T-cell (primary cell): Measurements from ENCODE around the gene TEP1. TPM values are rescaled to one million over a fixed set of nuclear protein-coding genes. Genes with fewer than 3 reads are reported as not detected.
"Not testable (repeated sequence)": the region's sequence is repeated elsewhere in the genome, so short reads cannot be mapped to it uniquely, and the experiment has no call there.

Source experiments
- ATAC-seq, 4 experiments: fragments of 200-7000 bp in 3 of 4; fragments of 150-1000 bp in 1 of 4; cut with Tn5 transposase; replicated peaks in 1 of 4; 1 replicate in 3 of 4; 2 replicates in 1 of 4; pipeline ENCODE4 v1.10.0; 2021; ENCODE audit warnings: moderate library complexity in 3 of 4, mild to moderate bottlenecking in 2 of 4, moderate number of reproducible peaks in 1 of 4
- CTCF ChIA-PET, 2 donors: fragments of 300-600 bp; sonication (Branson Sonifier 250); formaldehyde crosslinking; loops; one replicate each; lab custom pipeline; 2022; ENCODE audit warnings: antibody characterized with exemption in 2 of 2; lab: Charles Lee
- POLR2A ChIA-PET, 2 donors: fragments of 300-600 bp; sonication (Branson Sonifier 250); formaldehyde crosslinking; loops; one replicate each; lab custom pipeline; 2022; ENCODE audit warnings: antibody characterized with exemption in 2 of 2; lab: Charles Lee
- DNase-seq, 35 experiments: peaks; one replicate each; pipeline versions ENCODE4 v3.0.0 to v3.0.0-alpha.2; 2013 to 2023
- H3K27ac ChIP-seq: one replicate; pipeline ENCODE4 v1.5.1; 2013; ENCODE audit warnings: low read length
- H3K27me3 ChIP-seq, 2 experiments: replicated peaks in 1 of 2; 1 replicate in 1 of 2; 2 replicates in 1 of 2; pipeline versions ENCODE4 v1.6.1 to v1.7.0; 2013; ENCODE audit warnings: low read length in 1 of 2, mixed read lengths in 1 of 2; ENCODE audit not compliant: control insufficient read depth in 2 of 2, insufficient read depth in 2 of 2; ENCODE audit errors: extremely low read depth in 1 of 2
- H3K36me3 ChIP-seq, 2 donors: 1 replicate in 1 of 2; 2 replicates in 1 of 2; pipeline versions ENCODE4 v1.6.1 to v1.7.0; 2013; ENCODE audit warnings: low read length in 1 of 2; ENCODE audit not compliant: control insufficient read depth in 2 of 2, insufficient read depth in 1 of 2; ENCODE audit errors: extremely low read depth in 1 of 2
- H3K4me1 ChIP-seq, 2 experiments: 1 replicate in 1 of 2; 2 replicates in 1 of 2; pipeline versions ENCODE4 v1.6.1 to v1.7.0; 2013; ENCODE audit warnings: low read length in 2 of 2, mixed read lengths in 1 of 2; ENCODE audit not compliant: insufficient read depth in 2 of 2, control insufficient read depth in 1 of 2; ENCODE audit errors: extremely low read depth in 1 of 2
- H3K4me3 ChIP-seq, 2 donors: 1 replicate in 1 of 2; 2 replicates in 1 of 2; pipeline versions ENCODE4 v1.5.1 to v1.7.0; 2013; ENCODE audit warnings: mild to moderate bottlenecking in 2 of 2, low read length in 1 of 2, moderate library complexity in 1 of 2; ENCODE audit not compliant: control insufficient read depth in 1 of 2; ENCODE audit errors: extremely low read depth in 1 of 2
- H3K9me3 ChIP-seq: 2 replicates; pipeline ENCODE4 v1.7.0; 2013
- H3K27ac Mint-ChIP-seq, 2 donors: one replicate each; pipeline ENCODE4 v1.8.0; 2020 to 2021; ENCODE audit warnings: mild to moderate bottlenecking in 2 of 2, mixed read lengths in 2 of 2
- H3K27me3 Mint-ChIP-seq, 2 donors: one replicate each; pipeline ENCODE4 v1.8.0; 2021 to 2022; ENCODE audit warnings: mixed read lengths in 2 of 2
- H3K36me3 Mint-ChIP-seq: one replicate; pipeline ENCODE4 v1.8.0; 2021; ENCODE audit warnings: mixed read lengths
- H3K4me1 Mint-ChIP-seq, 3 donors: one replicate each; pipeline ENCODE4 v1.8.0; 2020 to 2022; ENCODE audit warnings: mixed read lengths in 3 of 3, mild to moderate bottlenecking in 1 of 3
- H3K4me3 Mint-ChIP-seq, 3 donors: one replicate each; pipeline ENCODE4 v1.8.0; 2020 to 2022; ENCODE audit warnings: mild to moderate bottlenecking in 3 of 3, mixed read lengths in 3 of 3, moderate library complexity in 3 of 3
- H3K9me3 Mint-ChIP-seq, 3 donors: one replicate each; pipeline ENCODE4 v1.8.0; 2020 to 2022; ENCODE audit warnings: mixed read lengths in 3 of 3
- WGBS: methylation state at CpG from one replicate; pipeline ENCODE4 v1.1.5; 2013; ENCODE audit warnings: missing lambda C conversion rate; ENCODE audit not compliant: insufficient coverage; 5-methylcytosine and 5-hydroxymethylcytosine counted together
- total RNA-seq, 35 experiments: library from RNA in 6 of 35; stranded (reverse) in 6 of 35; fragments of 120-200 nt in 1 of 35; gene quantifications; one replicate each; pipeline versions ENCODE4 v1.2.1 to v1.2.4 and lab custom pipeline; 2013 to 2026

Gene TEP1
- total RNA-seq, 5 donors from 2014 or later (not counting 1 experiment from before 2014, with no cell fraction given) = 38.5 to 71.5 (median 65.5) TPM

DNA sequence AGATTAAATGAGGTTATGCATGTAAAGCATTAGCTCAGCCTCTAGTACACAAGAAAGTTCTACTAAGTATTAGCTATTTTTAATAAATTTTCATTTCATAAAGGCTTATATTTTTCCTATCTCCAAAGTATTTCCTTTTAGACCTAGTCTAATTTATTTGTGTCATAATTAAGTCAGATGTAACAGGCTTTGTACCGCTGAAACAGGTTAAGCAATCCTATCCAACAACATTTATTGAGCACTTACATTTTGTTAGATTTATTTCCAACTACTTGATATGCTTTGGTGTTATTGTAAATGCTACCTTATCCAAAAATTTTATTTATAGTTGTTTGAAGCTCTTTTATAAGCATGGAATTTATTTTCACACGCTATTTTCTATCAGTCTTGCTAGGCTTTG is 71.7 kb downstream of the TEP1 start:
- Mint-ChIP-seq H3K4me1 (peaks cover 14 to 29% (median 17%) of the 10 kb centered on the region in 3 donors), H3K4me3 (peak overlapping the region; percentile 92 to 94 (median 93)), H3K9me3 (no peaks in the 10 kb centered on the region), H3K27me3 (no peaks in the 10 kb centered on the region), H3K27ac (peak overlapping the region in 1 of 2 donors; percentile 96), H3K36me3 (peaks cover 8% of the 10 kb centered on the region)
- no peak overlapping the region for H3K4me3 ChIP-seq
- CTCF ChIA-PET = interaction anchor here (0.8 to 6.9 kb wide), 5 partner anchors 12 to 673 kb away, joined by 3 to 159 read pairs (median 8); partner anchors contain the start of gene CCNB1IP1 (in 1 of the 2)
- H3K27me3 ChIP-seq = peaks cover 0 to 4% of the 10 kb centered on the region in 2 experiments
- no peak overlapping the region for H3K27ac ChIP-seq
- DNase-seq (no peak), ATAC-seq (no peak)
- POLR2A ChIA-PET = interaction anchor here (0.6 to 3.6 kb wide), 6 partner anchors 9 to 619 kb away, joined by 3 to 64 read pairs (median 5); partner anchors contain the start of genes CCNB1IP1 (in 2 of the 2), APEX1 (in 1 of the 2) and OSGEP (in 1 of the 2)
- peaks cover 6 to 7% of the 10 kb centered on the region in 2 experiments for H3K4me1 ChIP-seq
- H3K9me3 ChIP-seq = no peaks in the 10 kb centered on the region
- no CpG with 5 or more reads among the region's 2 CpGs for WGBS
- no peaks in the 10 kb centered on the region for H3K36me3 ChIP-seq

DNA sequence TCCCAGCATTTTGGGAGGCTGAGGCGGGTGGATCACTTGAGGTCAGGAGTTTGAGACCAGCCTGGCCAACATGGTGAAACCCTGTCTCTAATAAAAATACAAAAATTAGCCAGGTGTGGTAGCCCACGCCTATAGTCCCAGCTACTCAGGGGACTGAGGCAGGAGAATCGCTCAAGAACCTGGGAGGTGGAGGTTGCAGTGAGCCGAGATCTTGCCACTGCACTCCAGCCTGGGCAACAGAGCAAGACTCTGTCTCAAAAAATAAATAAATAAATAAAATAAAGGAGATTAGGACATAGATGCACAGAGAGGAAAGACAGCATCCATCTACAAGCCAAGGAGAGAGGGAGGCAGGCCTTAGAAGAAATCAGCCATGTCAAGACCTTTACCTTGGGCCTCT is 72.3 kb downstream of the TEP1 start:
- ATAC-seq, H3K27ac Mint-ChIP-seq, H3K27me3 Mint-ChIP-seq, H3K27ac ChIP-seq, H3K4me3 Mint-ChIP-seq, H3K9me3 Mint-ChIP-seq, H3K4me1 ChIP-seq, H3K36me3 ChIP-seq, H3K36me3 Mint-ChIP-seq, H3K9me3 ChIP-seq, DNase-seq, H3K27me3 ChIP-seq, H3K4me3 ChIP-seq: not testable (repeated sequence)
- H3K4me1 Mint-ChIP-seq = peaks cover 14 to 29% (median 17%) of the 10 kb centered on the region in 3 donors
- ChIA-PET POLR2A (interaction anchor here (1.7 to 3.6 kb wide), 3 partner anchors 8 to 14 kb away, joined by 5 to 64 read pairs (median 19); partner anchors contain the start of gene CCNB1IP1 (in 2 of the 2)), CTCF (interaction anchor here (1.0 to 6.9 kb wide), 4 partner anchors 12 to 342 kb away, joined by 3 to 159 read pairs (median 22); partner anchors contain the start of gene CCNB1IP1 (in 1 of the 2))
- no CpG with 5 or more reads among the region's 4 CpGs for WGBS

DNA sequence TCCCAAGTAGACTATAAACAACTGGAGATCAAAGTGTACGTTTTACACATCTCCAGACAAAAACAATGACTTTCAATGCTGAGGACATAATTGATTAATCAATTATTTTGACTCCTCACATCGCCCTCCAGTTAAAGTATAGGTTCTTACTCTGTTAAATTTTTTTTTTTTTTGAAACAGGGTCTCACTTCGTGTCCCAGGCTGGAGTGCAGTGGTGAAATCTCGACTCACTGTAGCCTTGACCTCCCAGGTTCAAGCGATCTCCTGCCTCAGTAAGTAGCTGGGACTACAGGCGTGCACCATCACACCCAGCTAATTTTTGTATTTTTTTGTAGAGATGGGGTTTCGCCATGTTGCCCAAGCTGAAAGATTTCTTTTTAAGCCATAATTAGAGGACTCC is 79.3 kb downstream of the TEP1 start:
- H3K27ac ChIP-seq = no peak overlapping the region
- peaks cover 7% of the 10 kb centered on the region in 2 experiments for H3K4me1 ChIP-seq
- CTCF ChIA-PET = interaction anchor here in 1 of 2 donors (0.8 to 9.7 kb wide), 4 partner anchors 7 to 350 kb away, joined by 3 to 159 read pairs (median 5); partner anchors contain the start of genes PARP2 and PIP4P1
- Mint-ChIP-seq H3K4me3 (no peak overlapping the region), H3K27ac (no peak overlapping the region), H3K36me3 (no peaks in the 10 kb centered on the region), H3K4me1 (peaks cover 27 to 33% (median 30%) of the 10 kb centered on the region in 3 donors), H3K9me3 (no peaks in the 10 kb centered on the region), H3K27me3 (no peaks in the 10 kb centered on the region)
- WGBS = no CpG with 5 or more reads among the region's 7 CpGs
- POLR2A ChIA-PET = interaction anchor here (0.7 to 2.4 kb wide), 4 partner anchors 8 to 347 kb away, joined by 3 to 64 read pairs (median 12); partner anchors contain the start of gene PARP2 (in 2 of the 2)
- H3K4me3 ChIP-seq = no peak overlapping the region
- no peaks in the 10 kb centered on the region for H3K36me3 ChIP-seq
- no peaks in the 10 kb centered on the region for H3K27me3 ChIP-seq
- no peaks in the 10 kb centered on the region for H3K9me3 ChIP-seq
- ATAC-seq (no peak), DNase-seq (no peak)

DNA sequence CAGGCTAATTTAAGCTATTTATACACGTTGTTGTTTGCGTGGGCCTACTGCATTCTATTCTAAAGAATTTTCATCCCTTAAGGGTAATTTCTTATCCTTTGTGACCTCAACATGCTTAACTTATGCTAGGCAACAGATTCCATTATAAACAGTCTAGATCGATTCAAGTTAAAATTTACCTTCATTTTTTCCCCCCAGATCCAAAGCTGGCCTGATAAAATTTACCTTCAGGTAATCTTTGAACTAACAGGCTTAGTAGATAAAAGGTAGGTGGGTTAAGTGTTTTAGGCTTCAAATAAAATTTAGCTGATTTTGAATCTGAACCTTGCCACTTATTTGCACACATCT is 79.8 kb downstream of the TEP1 start:
- H3K36me3 ChIP-seq = no peaks in the 10 kb centered on the region
- no peaks in the 10 kb centered on the region for H3K27me3 Mint-ChIP-seq
- POLR2A ChIA-PET = interaction anchor here (1.3 to 2.4 kb wide), 3 partner anchors 9 to 348 kb away, joined by 4 to 64 read pairs (median 19); partner anchors contain the start of gene PARP2 (in 2 of the 2)
- ATAC-seq (peak in 1 of 4 experiments; percentile 3), DNase-seq (no peak)
- H3K4me1 Mint-ChIP-seq = peaks cover 23 to 32% (median 30%) of the 10 kb centered on the region in 3 donors
- H3K27me3 ChIP-seq = no peaks in the 10 kb centered on the region
- peak overlapping the region; percentile 80 to 81 for H3K4me3 ChIP-seq
- no peaks in the 10 kb centered on the region for H3K9me3 Mint-ChIP-seq
- WGBS = no CpG with 5 or more reads among the region's 3 CpGs
- no peaks in the 10 kb centered on the region for H3K9me3 ChIP-seq
- peaks cover 7% of the 10 kb centered on the region in 2 experiments for H3K4me1 ChIP-seq
- no peaks in the 10 kb centered on the region for H3K36me3 Mint-ChIP-seq
- peak overlapping the region; percentile 67 for H3K27ac ChIP-seq
- peak overlapping the region; percentile 98 to 100 (median 99) for H3K4me3 Mint-ChIP-seq
- CTCF ChIA-PET = interaction anchor here in 1 of 2 donors (0.8 to 9.7 kb wide), 4 partner anchors 8 to 350 kb away, joined by 3 to 159 read pairs (median 5); partner anchors contain the start of genes PARP2 and PIP4P1
- H3K27ac Mint-ChIP-seq = peak overlapping the region; percentile 90 to 91

DNA sequence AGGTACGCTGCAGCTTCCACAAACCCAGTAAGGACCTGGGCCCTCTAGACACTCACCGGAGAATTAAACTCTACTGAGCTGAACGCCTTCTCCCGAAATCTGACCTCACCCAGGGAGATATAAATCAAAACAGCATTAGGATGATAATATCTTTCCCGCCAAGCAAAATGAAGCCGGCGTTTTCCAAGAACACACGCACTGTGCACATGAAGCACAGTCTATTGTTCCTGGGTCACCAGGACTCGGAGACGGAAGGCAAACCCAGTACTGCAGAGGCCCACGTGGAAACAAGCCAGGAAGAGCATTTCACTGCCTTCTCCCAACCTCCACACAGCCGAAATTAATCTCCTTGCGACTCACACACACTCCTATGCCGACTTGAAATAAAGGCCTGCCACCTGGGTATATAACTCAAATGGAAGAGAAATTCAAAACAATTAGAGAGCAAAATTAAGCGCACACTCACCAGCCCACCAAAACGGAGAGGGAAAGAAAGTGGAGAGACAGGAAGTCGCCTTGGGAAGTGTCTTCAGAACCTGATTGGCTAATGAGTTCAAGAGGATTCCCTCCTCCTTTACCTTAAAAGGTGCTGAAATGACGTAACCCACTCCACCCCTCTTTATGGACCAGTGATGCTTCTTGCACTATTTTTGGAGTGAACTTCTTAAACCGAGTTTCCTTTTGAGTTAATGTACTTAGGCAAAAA is 80.4 kb downstream of the TEP1 start, which contains the start of gene CCNB1IP1:
CCNB1IP1 (minus strand) TSS at position 492 of the 706 bp plus-strand sequence. CDS start 16,756 bp downstream, outside the sequence.
- WGBS = 3% methylated on average over 11 of the region's 19 CpGs
- Mint-ChIP-seq H3K27me3 (no peaks in the 10 kb centered on the region), H3K27ac (peak within 1 kb of the TSS; percentile 90 to 91), H3K4me3 (peak within 1 kb of the TSS; percentile 98 to 100 (median 99)), H3K4me1 (peaks cover 23 to 34% (median 32%) of the 10 kb centered on the region in 3 donors), H3K36me3 (no peaks in the 10 kb centered on the region), H3K9me3 (no peaks in the 10 kb centered on the region)
- CTCF ChIA-PET = interaction anchor here (0.6 to 9.7 kb wide), 9 partner anchors 8 to 351 kb away, joined by 3 to 159 read pairs (median 4); partner anchors contain the start of genes PARP2 (in 2 of the 2) and PIP4P1 (in 1 of the 2)
- peak within 1 kb of the TSS; percentile 67 for H3K27ac ChIP-seq
- H3K4me1 ChIP-seq = peaks cover 7% of the 10 kb centered on the region in 2 experiments
- H3K4me3 ChIP-seq = peak within 1 kb of the TSS; percentile 80 to 81
- H3K9me3 ChIP-seq = no peaks in the 10 kb centered on the region
- H3K27me3 ChIP-seq = no peaks in the 10 kb centered on the region
- peak in 32 of 35 experiments; percentile 3 to 87 (median 38) for DNase-seq
- H3K36me3 ChIP-seq = no peaks in the 10 kb centered on the region
- POLR2A ChIA-PET = interaction anchor here (1.3 to 2.4 kb wide), 3 partner anchors 9 to 349 kb away, joined by 4 to 64 read pairs (median 19); partner anchors contain the start of gene PARP2 (in 2 of the 2)
- ATAC-seq = peak; percentile 96 to 100 (median 98)
